ENCODE measurements around the gene ATP6V0B.

The ATP6V0B gene

DNA sequence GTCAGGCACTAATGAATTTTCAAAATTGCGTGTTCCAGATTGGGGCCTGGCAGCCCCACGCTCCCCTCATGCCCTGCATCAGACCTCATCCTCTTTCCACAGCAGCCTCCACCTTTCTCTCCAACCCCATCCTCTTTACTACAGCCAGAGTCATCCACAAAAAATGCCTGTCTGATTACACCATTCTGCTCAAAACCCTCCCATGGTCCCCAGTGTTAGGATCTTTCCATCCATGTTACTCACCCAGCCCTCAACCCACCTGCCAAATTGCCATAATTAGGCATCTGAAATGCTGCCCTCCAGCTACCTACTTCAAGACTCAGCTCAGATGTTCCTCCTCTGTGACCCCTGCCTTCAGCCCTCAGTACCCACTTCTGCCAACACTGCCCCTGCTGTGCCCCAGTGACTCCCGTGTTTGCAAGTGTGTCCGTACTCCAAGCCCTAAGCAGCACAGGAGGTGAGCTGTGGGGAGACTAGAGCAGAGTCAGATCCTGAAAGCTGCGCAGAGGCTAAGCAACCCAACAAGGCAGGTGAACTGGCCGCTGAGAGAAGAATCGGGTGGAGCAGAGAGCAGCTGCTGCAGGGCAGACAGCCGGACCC is 41.9 kb upstream of the ATP6V0B start:
- no peak overlapping the region for H3K4me3 ChIP-seq (ENCODE audit: low read depth, low read length)
- peak; percentile 14 for DNase-seq (ENCODE audit: low read depth)
- TF ChIP-seq, protein P1, sequence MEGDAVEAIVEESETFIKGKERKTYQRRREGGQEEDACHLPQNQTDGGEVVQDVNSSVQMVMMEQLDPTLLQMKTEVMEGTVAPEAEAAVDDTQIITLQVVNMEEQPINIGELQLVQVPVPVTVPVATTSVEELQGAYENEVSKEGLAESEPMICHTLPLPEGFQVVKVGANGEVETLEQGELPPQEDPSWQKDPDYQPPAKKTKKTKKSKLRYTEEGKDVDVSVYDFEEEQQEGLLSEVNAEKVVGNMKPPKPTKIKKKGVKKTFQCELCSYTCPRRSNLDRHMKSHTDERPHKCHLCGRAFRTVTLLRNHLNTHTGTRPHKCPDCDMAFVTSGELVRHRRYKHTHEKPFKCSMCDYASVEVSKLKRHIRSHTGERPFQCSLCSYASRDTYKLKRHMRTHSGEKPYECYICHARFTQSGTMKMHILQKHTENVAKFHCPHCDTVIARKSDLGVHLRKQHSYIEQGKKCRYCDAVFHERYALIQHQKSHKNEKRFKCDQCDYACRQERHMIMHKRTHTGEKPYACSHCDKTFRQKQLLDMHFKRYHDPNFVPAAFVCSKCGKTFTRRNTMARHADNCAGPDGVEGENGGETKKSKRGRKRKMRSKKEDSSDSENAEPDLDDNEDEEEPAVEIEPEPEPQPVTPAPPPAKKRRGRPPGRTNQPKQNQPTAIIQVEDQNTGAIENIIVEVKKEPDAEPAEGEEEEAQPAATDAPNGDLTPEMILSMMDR (IDR thresholded peaks at IDR 0.05; ENCODE audit: low read depth, low read length), result no peak
- no peak for TF ChIP-seq MAX (IDR thresholded peaks at IDR 0.05; ENCODE audit: low read depth, low read length)

GRCh38 chr1:43933386-43934100 is 41.2 kb upstream of the ATP6V0B start, which contains the start of gene ARTN:
TSS of gene ARTN (plus strand) at chr1:43933801. CDS start at chr1:43935657, 1,856 bp downstream.
- no peak within 1 kb of the TSS for H3K4me3 ChIP-seq (ENCODE audit: low read depth, low read length)
- TF ChIP-seq POLR2A (IDR thresholded peaks at IDR 0.05; ENCODE audit: extremely low read depth, insufficient read length) (no peak), MYC (IDR thresholded peaks at IDR 0.05; ENCODE audit: low read depth, low read length) (no peak), MAX (IDR thresholded peaks at IDR 0.05; ENCODE audit: low read depth, low read length) (no peak)
- TF ChIP-seq, protein P1 (IDR thresholded peaks at IDR 0.05; ENCODE audit: low read depth, low read length), result no peak
- no peak for DNase-seq (ENCODE audit: low read depth)

GRCh38 chr1:43934101-43934985 is 40.4 kb upstream of the ATP6V0B start:
- TF ChIP-seq MAX (IDR thresholded peaks at IDR 0.05; ENCODE audit: low read depth, low read length) (peak; percentile 25; the same call in 1 of the 2 replicates), MYC (IDR thresholded peaks at IDR 0.05; ENCODE audit: low read depth, low read length) (no peak), POLR2A (IDR thresholded peaks at IDR 0.05; ENCODE audit: extremely low read depth, insufficient read length) (no peak)
- TF ChIP-seq, protein P1 (IDR thresholded peaks at IDR 0.05; ENCODE audit: low read depth, low read length), result peak; percentile 88
- peak; percentile 81 for DNase-seq (ENCODE audit: low read depth)
- no peak overlapping the region for H3K4me3 ChIP-seq (ENCODE audit: low read depth, low read length)

DNA sequence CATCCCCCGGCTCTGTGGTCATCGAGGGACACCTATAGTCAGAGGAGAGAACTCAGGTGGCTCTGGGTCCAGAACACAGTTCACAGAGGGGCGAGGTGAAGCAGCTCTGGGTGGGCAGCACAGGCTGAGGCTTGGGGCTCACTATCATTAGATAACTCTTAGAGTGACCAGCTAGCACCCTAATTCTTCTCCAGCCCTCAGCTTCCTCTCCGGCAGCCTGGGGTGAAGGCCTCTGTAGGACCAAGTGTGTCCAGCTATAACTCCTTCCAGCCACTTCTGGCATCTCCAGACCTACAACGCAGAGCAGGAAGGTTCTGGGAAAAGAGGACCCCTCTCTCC is 39.8 kb upstream of the ATP6V0B start:
- no peak overlapping the region for H3K4me3 ChIP-seq (ENCODE audit: low read depth, low read length)
- no peak for DNase-seq (ENCODE audit: low read depth)
- TF ChIP-seq MAX (IDR thresholded peaks at IDR 0.05; ENCODE audit: low read depth, low read length) (no peak), POLR2A (IDR thresholded peaks at IDR 0.05; ENCODE audit: extremely low read depth, insufficient read length) (no peak), MYC (IDR thresholded peaks at IDR 0.05; ENCODE audit: low read depth, low read length) (no peak)
- TF ChIP-seq, protein P1 (IDR thresholded peaks at IDR 0.05; ENCODE audit: low read depth, low read length), result no peak

- no peak for DNase-seq (ENCODE audit: low read depth)
- H3K4me3 ChIP-seq (ENCODE audit: low read depth, low read length), result no peak overlapping the region
- TF ChIP-seq POLR2A (IDR thresholded peaks at IDR 0.05; ENCODE audit: extremely low read depth, insufficient read length) (no peak), MYC (IDR thresholded peaks at IDR 0.05; ENCODE audit: low read depth, low read length) (no peak), MAX (IDR thresholded peaks at IDR 0.05; ENCODE audit: low read depth, low read length) (no peak)
- TF ChIP-seq, protein P1 (IDR thresholded peaks at IDR 0.05; ENCODE audit: low read depth, low read length), result no peak
Observed at GRCh38 chr1:43935711-43936427, 38.9 kb upstream of the ATP6V0B start.

Data from NB4 (cell line).